Testis (tissue), 2 donors: Measurements from ENCODE around the gene ANK2.

Experiments
- CTCF ChIP-seq, 3 experiments: fragments of 450-650 bp in 2 of 3; fragments of 200-600 bp in 1 of 3; sonication (generic) in 1 of 3; IDR thresholded peaks; one replicate each; pipeline ENCODE4 v1.5.1; 2016 to 2019; ENCODE audit warnings: antibody characterized with exemption in 3 of 3, mild to moderate bottlenecking in 2 of 3, moderate library complexity in 1 of 3
- POLR2A ChIP-seq: fragments of 450-650 bp; IDR thresholded peaks from one replicate; pipeline ENCODE4 v1.6.1; 2017; ENCODE audit warnings: antibody characterized with exemption, mild to moderate bottlenecking, moderate library complexity

- no peak for TF ChIP-seq CTCF (IDR thresholded peaks at IDR 0.05)
- no peak for TF ChIP-seq POLR2A
Measured at GRCh38 chr4:113040793-113041192, 8.7 kb upstream of the ANK2 start.
